DMS79 treated with DMSO at 0.1 percent for 48 hours (cell line): ENCODE measurements around the gene THEM5.

Source experiments
- DNase-seq: peaks from one replicate; lab custom pipeline; 2025; lab: John Stamatoyannopoulos, UW

Gene THEM5

DNA sequence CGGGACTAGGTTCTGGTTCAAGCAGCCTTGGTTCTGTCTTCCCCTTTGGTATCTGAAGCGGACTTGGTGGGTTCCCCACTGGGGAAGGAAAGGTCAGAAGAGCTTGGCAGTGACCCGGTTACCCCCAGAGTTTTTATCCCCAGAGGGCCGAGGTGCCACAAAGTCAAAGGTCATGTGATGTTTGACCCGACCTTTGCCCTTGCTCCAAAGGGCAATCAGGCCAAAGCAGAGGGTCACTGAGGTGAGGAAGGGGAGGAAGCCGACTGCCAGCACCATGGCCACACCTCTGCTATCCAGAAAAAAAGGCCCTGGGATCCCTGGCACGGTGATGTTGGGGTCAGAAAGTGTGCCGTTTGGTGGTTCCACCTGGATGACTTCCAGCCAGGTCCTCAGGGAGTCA, 52.7 kb downstream of the THEM5 start:
- DNase-seq: no peak

- DNase-seq: no peak
These were observed 54.1 kb downstream of the THEM5 start for GRCh38 chr1:151799179-151800022.

DNA sequence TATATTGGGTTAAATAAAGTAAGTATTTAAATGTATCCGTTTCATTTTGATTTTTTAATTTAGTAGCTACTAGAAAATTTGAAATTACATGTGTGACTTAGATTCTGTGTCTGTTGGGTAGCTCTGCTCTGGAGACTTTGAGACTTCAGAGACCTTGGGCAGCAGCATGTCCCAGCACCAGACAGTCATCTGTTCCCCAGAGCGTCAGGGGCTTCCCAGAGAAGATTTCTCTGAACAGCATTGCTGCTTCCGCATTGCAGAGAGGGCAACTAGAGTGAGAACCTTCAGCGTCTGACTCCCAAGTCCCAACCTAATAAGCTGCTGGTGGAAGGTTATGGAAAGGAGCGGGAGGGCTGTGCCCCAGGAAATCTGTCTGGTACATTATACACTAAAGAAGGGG, 54.9 kb downstream of the THEM5 start:
- no peak for DNase-seq
